ENCODE measurements around the gene ASIC4.
A peak's percentile ranks its signal among the peaks of the same experiment; 100 is the strongest.

Gene ASIC4

GRCh38 chr2:219480004-219480403 is 34.3 kb upstream of the ASIC4 start:
- DNase-seq = no peak

- no peak for DNase-seq
Observed at GRCh38 chr2:219482674-219483405, 31.4 kb upstream of the ASIC4 start.

GRCh38 chr2:219483451-219484342 is 30.6 kb upstream of the ASIC4 start:
- DNase-seq = no peak

GRCh38 chr2:219484343-219485200 is 29.7 kb upstream of the ASIC4 start:
- no peak for DNase-seq

GRCh38 chr2:219485201-219485580 is 29.1 kb upstream of the ASIC4 start:
- no peak for DNase-seq

GRCh38 chr2:219486380-219486959 is 27.8 kb upstream of the ASIC4 start:
- peak; percentile 28 to 31 for DNase-seq

- DNase-seq = no peak
Observed at GRCh38 chr2:219488149-219488843, 26.0 kb upstream of the ASIC4 start.

GRCh38 chr2:219488844-219489194 is 25.5 kb upstream of the ASIC4 start:
- no peak for DNase-seq

GRCh38 chr2:219489315-219489714 is 25.0 kb upstream of the ASIC4 start:
- no peak for DNase-seq

GRCh38 chr2:219490186-219490585 is 24.1 kb upstream of the ASIC4 start:
- DNase-seq = no peak

- DNase-seq = peak; percentile 26 to 49
Observed at GRCh38 chr2:219490600-219491130, 23.6 kb upstream of the ASIC4 start.

- DNase-seq = no peak
Observed at GRCh38 chr2:219491278-219491963, 22.9 kb upstream of the ASIC4 start.

- DNase-seq = no peak
Observed at GRCh38 chr2:219492575-219492974, 21.7 kb upstream of the ASIC4 start.

- DNase-seq = no peak
Observed at GRCh38 chr2:219493086-219493485, 21.2 kb upstream of the ASIC4 start.

- no peak for DNase-seq
Observed at GRCh38 chr2:219494952-219495530, 19.2 kb upstream of the ASIC4 start.

- peak; percentile 76 to 84 for DNase-seq
Observed at GRCh38 chr2:219495531-219496122, 18.7 kb upstream of the ASIC4 start.

GRCh38 chr2:219496247-219496824 is 17.9 kb upstream of the ASIC4 start:
- no peak for DNase-seq

- no peak for DNase-seq
Observed at GRCh38 chr2:219496825-219497494, 17.3 kb upstream of the ASIC4 start.

GRCh38 chr2:219497495-219498279 is 16.6 kb upstream of the ASIC4 start:
- peak; percentile 19 to 74 for DNase-seq
